ENCODE measurements around the gene SYCP3. TPM values are rescaled to one million over a fixed set of nuclear protein-coding genes. Genes with fewer than 3 reads are reported as not detected.
A peak's percentile ranks its signal among the peaks of the same experiment; 100 is the strongest.

SYCP3 gene
- total RNA-seq: under 1 TPM; 0.29 to 0.47 TPM
- total RNA-seq: 0.38 to 2.9 reads per million in 2 donors

DNA sequence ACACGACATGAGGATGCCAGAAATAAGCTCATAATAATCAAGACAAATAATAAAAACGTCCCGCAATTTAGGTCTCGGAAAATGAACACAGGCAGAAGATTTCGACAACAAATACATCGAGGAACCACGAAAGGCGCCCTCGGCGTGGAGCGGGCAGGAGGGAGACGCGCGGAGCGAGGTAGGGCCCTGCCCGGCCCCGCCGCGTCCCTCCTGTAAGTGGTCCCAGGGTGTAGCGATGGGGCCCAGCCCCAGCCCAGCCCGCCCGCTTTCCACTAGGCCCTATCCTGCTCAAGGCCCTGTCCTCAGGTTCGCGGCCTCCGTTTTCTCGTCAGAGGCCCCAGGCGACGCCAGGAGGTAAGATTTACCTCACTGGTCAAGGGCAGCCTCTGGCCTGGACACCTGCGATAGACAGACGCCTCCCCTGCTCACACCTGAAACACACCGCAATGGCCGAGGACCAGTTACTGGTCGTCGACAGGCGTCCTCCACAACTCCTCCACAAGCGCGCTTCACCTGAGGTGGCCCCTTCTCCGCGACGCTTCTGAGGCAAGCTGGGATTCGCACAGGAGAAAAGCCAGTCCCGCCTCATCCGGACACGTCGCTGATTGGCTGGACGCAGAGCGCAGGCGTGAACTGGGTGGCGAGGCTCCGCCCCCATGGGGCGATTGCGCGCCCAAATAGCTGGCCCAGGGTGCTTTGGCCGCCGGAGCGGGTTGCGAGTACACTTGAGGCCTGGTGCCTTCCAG, at the start of gene SYCP3:
Gene SYCP3 (minus strand): TSS at position 543 of the 746 bp plus-strand sequence. CDS start 1,527 bp downstream, outside the sequence.
- H3K9me3 ChIP-seq (ENCODE audit: control insufficient read depth, low read length, poor library complexity, severe bottlenecking): no peaks in the 10 kb centered on the region
- H3K4me3 Mint-ChIP-seq: no peak within 1 kb of the TSS
- H3K27ac Mint-ChIP-seq: no peak within 1 kb of the TSS
- DNase-seq (no peak), ATAC-seq (no peak)
- peaks cover 5% of the 10 kb centered on the region for H3K4me1 Mint-ChIP-seq
- H3K27me3 Mint-ChIP-seq: no peaks in the 10 kb centered on the region
- peaks cover 3% of the 10 kb centered on the region for H3K36me3 Mint-ChIP-seq (ENCODE audit: low read depth)

DNA sequence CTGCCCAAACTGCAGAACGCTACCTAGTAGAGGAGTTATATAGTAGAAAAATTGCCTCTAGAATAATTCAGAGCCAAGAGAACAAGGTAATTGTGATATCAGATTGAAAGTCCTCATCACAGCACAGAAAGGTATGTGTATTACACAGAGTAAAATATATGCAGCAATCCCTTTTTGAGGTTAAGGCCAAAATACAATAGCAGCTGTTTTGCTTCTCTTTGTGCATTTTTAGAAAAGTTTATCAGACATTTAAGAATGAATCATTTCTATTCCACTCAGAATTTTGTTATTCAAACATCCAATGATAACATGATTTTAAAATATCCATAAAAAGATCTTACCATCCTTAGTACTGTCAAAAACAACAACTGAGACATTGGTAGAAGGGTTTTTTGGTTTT, 46.4 kb upstream of the SYCP3 start:
- ATAC-seq (no peak), DNase-seq (no peak)
- no peak overlapping the region for H3K4me3 Mint-ChIP-seq
- no peak overlapping the region for H3K27ac Mint-ChIP-seq
- H3K9me3 ChIP-seq (ENCODE audit: control insufficient read depth, low read length, poor library complexity, severe bottlenecking): no peaks in the 10 kb centered on the region
- no peaks in the 10 kb centered on the region for H3K27me3 Mint-ChIP-seq
- H3K36me3 Mint-ChIP-seq (ENCODE audit: low read depth): peaks cover 6% of the 10 kb centered on the region
- peaks cover 11% of the 10 kb centered on the region for H3K4me1 Mint-ChIP-seq

DNA sequence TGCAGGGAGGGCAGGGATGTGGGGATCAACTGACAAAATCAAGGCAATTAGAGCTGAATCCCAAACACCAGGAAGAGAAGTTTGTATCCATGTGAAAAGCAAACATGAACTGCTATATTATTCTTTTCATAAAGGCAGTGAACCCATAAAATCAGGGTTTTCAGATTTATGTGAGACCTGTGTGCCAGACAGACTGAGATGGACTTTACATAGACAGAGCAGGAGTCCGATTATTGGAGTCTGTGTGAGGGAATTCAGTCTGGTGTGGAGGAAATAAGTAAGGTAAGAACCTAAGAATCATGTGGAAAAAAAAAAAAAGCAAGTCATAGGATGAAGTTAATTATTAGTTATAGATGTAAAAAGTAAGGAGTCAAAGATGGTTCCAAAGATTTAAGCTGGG, 45.1 kb upstream of the SYCP3 start:
- Mint-ChIP-seq H3K36me3 (ENCODE audit: low read depth) (peaks cover 6% of the 10 kb centered on the region), H3K4me3 (no peak overlapping the region), H3K4me1 (peaks cover 12% of the 10 kb centered on the region), H3K27me3 (no peaks in the 10 kb centered on the region), H3K27ac (peak overlapping the region; percentile 32)
- no peaks in the 10 kb centered on the region for H3K9me3 ChIP-seq (ENCODE audit: control insufficient read depth, low read length, poor library complexity, severe bottlenecking)
- DNase-seq (no peak), ATAC-seq (no peak)

DNA sequence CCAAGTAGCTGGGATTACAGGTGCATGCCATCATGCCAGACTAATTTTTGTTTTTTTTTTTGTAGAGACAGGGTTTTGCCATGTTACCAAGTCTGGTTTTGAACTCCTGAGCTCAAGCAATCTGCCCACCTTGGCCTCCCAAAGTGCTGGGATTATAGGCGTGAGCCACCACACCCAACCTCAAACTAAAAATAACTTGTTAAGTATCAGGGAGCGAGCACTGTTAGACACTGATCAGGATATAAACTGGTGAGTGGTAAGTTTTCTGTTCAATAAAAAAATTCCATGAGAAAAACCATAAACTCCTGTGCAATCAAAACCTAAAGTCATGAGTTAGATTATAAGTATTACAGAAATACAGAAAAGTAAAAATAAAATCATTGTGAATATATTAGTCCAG, 44.6 kb upstream of the SYCP3 start:
- Mint-ChIP-seq H3K36me3 (ENCODE audit: low read depth) (peaks cover 6% of the 10 kb centered on the region), H3K27me3 (no peaks in the 10 kb centered on the region), H3K4me1 (peaks cover 12% of the 10 kb centered on the region), H3K4me3 (no peak overlapping the region), H3K27ac (no peak overlapping the region)
- no peaks in the 10 kb centered on the region for H3K9me3 ChIP-seq (ENCODE audit: control insufficient read depth, low read length, poor library complexity, severe bottlenecking)
- ATAC-seq (no peak), DNase-seq (no peak)

DNA sequence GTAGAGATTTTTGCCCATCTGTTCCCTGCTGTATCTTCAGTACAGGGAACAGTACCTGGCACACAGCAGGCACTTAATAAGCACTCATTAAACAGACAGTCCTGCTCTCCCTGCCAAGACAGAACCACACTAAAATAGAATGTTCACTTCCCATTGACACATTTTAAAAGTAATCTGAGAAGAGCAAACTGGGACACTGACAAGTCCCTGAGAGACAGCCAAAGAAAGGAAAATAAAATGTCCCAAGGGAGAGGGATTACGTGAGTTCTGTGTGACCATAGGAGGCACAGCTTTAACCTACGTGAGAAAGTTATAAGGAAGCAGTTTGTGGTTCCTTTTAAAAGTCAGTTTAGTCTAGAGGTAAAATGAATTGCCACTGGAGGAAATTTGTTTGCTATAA, 43.9 kb upstream of the SYCP3 start:
- peaks cover 12% of the 10 kb centered on the region for H3K4me1 Mint-ChIP-seq
- H3K9me3 ChIP-seq (ENCODE audit: control insufficient read depth, low read length, poor library complexity, severe bottlenecking): no peaks in the 10 kb centered on the region
- peak overlapping the region; percentile 51 for H3K27ac Mint-ChIP-seq
- H3K27me3 Mint-ChIP-seq: no peaks in the 10 kb centered on the region
- ATAC-seq: no peak
- H3K4me3 Mint-ChIP-seq: no peak overlapping the region
- H3K36me3 Mint-ChIP-seq (ENCODE audit: low read depth): peaks cover 6% of the 10 kb centered on the region
- no peak for DNase-seq

DNA sequence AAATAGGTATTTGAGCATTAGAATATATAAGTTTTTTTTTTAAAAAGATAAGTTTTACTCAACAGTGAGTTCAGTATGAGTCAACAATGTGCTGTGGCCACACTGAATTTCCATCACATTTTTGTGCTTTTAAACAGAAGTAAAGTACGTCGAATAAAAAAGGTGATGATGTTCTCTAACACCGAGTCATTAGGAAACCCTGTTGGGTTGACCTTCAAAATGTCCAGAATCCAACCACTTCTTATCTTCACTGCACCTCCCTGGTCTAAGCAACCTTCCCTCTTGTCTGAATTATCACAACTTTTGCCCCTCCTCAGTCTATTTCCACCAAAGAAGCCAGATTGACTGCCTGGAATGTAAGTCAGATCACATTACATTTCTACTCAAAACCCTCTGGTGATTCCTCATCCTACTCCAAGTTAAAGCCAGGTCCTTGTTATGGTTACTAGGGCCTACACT, 43.0 kb upstream of the SYCP3 start:
- no peaks in the 10 kb centered on the region for H3K27me3 Mint-ChIP-seq
- no peaks in the 10 kb centered on the region for H3K9me3 ChIP-seq (ENCODE audit: control insufficient read depth, low read length, poor library complexity, severe bottlenecking)
- DNase-seq (no peak), ATAC-seq (no peak)
- no peak overlapping the region for H3K4me3 Mint-ChIP-seq
- peak overlapping the region; percentile 51 for H3K27ac Mint-ChIP-seq
- H3K4me1 Mint-ChIP-seq: peaks cover 12% of the 10 kb centered on the region
- peaks cover 6% of the 10 kb centered on the region for H3K36me3 Mint-ChIP-seq (ENCODE audit: low read depth)

DNA sequence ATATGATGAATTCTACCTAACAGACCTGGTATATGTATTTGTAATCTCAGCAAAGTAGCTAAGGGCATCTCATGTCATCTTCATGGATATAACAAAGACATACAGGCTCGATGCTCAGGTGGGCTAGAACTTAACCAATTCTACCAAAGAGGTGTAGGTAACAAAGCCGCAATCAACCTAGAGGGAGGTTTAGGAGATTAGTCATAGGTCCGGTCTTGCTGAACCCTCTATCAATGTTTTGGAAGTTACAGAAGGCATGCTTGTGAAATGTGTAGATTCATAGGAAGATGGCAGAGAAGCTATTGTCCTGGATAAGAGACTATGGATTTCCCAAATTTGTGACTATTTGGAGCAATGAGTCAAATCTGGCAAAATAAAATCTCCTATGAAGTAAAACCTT, 42.6 kb upstream of the SYCP3 start:
- Mint-ChIP-seq H3K27ac (no peak overlapping the region), H3K27me3 (no peaks in the 10 kb centered on the region), H3K4me1 (peaks cover 12% of the 10 kb centered on the region), H3K36me3 (ENCODE audit: low read depth) (peaks cover 10% of the 10 kb centered on the region), H3K4me3 (no peak overlapping the region)
- no peaks in the 10 kb centered on the region for H3K9me3 ChIP-seq (ENCODE audit: control insufficient read depth, low read length, poor library complexity, severe bottlenecking)
- no peak for ATAC-seq
- no peak for DNase-seq

DNA sequence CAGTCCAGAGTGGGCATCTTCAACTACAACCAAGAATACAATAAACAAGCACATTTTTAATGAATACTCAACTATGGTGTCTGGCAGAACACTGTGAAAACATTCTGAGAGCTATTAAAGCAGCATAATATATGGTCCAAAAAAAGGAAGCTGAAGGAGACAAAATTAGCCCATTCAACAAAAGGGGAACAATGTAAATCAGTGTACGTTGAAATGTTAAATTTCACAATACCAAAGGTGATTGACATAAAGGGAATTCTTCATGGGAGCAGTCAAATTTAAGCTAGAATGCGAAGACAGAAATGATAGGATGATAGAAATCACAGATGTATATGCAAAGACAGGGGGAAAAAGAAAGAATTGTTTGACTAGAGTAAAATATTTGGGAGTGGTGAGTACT, 41.3 kb upstream of the SYCP3 start:
- Mint-ChIP-seq H3K4me1 (peaks cover 12% of the 10 kb centered on the region), H3K4me3 (no peak overlapping the region), H3K36me3 (ENCODE audit: low read depth) (peaks cover 11% of the 10 kb centered on the region), H3K27ac (no peak overlapping the region), H3K27me3 (no peaks in the 10 kb centered on the region)
- DNase-seq (no peak), ATAC-seq (no peak)
- no peaks in the 10 kb centered on the region for H3K9me3 ChIP-seq (ENCODE audit: control insufficient read depth, low read length, poor library complexity, severe bottlenecking)

DNA sequence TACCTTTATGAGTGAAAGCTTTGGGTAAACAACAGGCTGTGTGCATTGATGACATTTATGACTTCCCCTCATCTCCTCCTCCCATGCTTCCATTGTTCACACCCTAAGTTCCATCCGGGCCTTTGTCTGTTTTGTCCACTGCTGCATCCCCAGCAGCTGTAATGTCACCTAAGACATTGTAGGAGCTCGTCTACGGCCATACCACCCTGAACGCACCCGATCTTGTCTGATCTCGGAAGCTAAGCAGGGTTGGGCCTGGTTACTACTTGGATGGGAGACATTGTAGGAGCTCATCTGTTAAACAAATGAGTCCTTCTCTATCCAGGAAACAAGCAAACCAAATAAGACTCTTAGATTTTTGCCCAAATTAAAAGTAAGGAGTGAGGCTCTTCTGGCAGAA, 40.4 kb upstream of the SYCP3 start:
- no peak overlapping the region for H3K27ac Mint-ChIP-seq
- H3K4me3 Mint-ChIP-seq: no peak overlapping the region
- ATAC-seq (no peak), DNase-seq (no peak)
- peaks cover 12% of the 10 kb centered on the region for H3K4me1 Mint-ChIP-seq
- H3K36me3 Mint-ChIP-seq (ENCODE audit: low read depth): peaks cover 10% of the 10 kb centered on the region
- H3K9me3 ChIP-seq (ENCODE audit: control insufficient read depth, low read length, poor library complexity, severe bottlenecking): no peaks in the 10 kb centered on the region
- H3K27me3 Mint-ChIP-seq: no peaks in the 10 kb centered on the region

DNA sequence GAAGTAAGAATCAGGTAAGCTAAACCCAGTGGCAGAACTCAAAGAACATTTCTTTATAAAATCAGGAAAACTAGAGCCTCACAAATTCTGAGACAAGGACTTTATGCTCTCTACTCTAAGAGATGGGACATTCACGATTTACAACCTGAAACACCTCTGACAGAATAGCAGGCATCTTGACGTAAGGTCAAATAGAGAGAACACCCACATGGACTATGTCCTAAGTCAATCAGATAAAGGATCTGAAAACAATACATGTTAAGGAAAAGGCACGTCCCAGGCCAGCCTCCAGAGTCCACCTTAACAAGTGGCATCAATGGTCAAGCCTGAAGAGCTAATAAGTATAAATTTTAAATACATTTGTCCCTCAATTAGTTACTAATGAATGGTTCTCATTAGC, 39.9 kb upstream of the SYCP3 start:
- ATAC-seq (no peak), DNase-seq (no peak)
- H3K9me3 ChIP-seq (ENCODE audit: control insufficient read depth, low read length, poor library complexity, severe bottlenecking): no peaks in the 10 kb centered on the region
- Mint-ChIP-seq H3K4me1 (peaks cover 12% of the 10 kb centered on the region), H3K27me3 (no peaks in the 10 kb centered on the region), H3K27ac (no peak overlapping the region), H3K4me3 (no peak overlapping the region), H3K36me3 (ENCODE audit: low read depth) (peaks cover 7% of the 10 kb centered on the region)

DNA sequence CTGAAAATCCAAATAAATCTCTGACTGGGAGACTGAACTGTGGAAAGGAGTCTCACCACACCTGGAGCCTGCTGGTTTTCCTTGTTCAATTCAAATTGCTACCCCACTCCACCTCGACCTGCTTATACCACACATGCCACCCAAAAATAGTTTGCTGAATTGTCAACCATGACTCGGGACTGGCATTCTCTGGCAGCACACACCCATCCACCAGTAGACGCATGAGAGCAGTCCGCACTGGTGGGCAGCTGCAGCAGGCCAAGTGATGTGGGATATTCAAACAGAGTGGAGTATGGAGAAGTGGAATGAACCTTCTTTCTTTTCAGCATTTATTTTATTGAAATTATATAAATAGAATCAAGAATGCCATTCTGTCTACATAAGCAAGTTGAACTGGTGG, 38.7 kb upstream of the SYCP3 start:
- H3K36me3 Mint-ChIP-seq (ENCODE audit: low read depth): peaks cover 5% of the 10 kb centered on the region

DNA sequence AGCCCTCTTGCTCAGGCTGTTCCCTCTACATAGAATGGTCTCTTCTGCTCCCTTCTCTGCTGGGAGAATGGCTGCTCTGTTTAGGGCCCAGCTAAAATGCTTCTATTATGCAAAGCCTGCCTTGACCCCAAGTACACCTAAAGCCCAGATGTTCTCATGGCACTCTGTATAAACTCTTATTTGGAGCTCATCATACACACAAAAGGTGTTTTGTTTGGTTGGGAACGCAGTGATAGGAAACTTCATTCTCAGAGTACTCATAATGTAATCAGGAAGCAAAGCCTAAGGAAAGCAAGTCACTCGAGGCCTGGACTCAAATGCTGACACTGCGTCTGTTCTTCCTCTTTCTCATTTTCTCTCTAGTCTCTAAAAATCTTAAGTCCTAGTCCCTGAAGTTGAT, 38.2 kb upstream of the SYCP3 start:
- no peaks in the 10 kb centered on the region for H3K9me3 ChIP-seq (ENCODE audit: control insufficient read depth, low read length, poor library complexity, severe bottlenecking)
- no peak for DNase-seq
- ATAC-seq: no peak
- H3K27ac Mint-ChIP-seq: peak overlapping the region; percentile 14
- no peaks in the 10 kb centered on the region for H3K27me3 Mint-ChIP-seq
- peaks cover 5% of the 10 kb centered on the region for H3K36me3 Mint-ChIP-seq (ENCODE audit: low read depth)
- no peak overlapping the region for H3K4me3 Mint-ChIP-seq
- peaks cover 9% of the 10 kb centered on the region for H3K4me1 Mint-ChIP-seq

More for the DNA sequence above, 38.7 kb upstream of the SYCP3 start:
- Mint-ChIP-seq H3K4me3 (no peak overlapping the region), H3K4me1 (peaks cover 12% of the 10 kb centered on the region), H3K27me3 (no peaks in the 10 kb centered on the region), H3K27ac (peak overlapping the region; percentile 14)
- DNase-seq: no peak
- no peak for ATAC-seq
- no peaks in the 10 kb centered on the region for H3K9me3 ChIP-seq (ENCODE audit: control insufficient read depth, low read length, poor library complexity, severe bottlenecking)

DNA sequence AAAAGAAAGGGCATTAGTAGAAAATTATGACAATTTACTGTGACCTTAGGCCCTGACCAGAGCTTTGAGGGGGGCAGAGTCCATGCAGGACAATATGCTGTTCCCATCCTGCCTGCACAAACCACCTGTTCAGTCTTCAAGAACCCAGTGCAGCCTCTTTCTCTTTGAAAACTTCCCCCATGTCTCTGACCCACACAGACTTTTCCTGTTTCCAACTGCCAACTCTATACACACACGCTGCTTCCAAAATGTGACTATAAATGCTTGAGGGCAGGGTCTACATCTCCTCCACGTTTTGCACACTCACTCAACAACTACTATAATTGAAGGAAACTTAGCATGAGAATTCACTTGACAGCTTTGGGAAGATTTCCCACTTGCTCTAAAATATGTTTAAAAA, 36.6 kb upstream of the SYCP3 start:
- DNase-seq (no peak), ATAC-seq (no peak)
- H3K9me3 ChIP-seq (ENCODE audit: control insufficient read depth, low read length, poor library complexity, severe bottlenecking): no peaks in the 10 kb centered on the region
- peaks cover 3% of the 10 kb centered on the region for H3K4me1 Mint-ChIP-seq
- peaks cover 5% of the 10 kb centered on the region for H3K36me3 Mint-ChIP-seq (ENCODE audit: low read depth)
- H3K4me3 Mint-ChIP-seq: no peak overlapping the region
- peak overlapping the region; percentile 9 for H3K27ac Mint-ChIP-seq
- H3K27me3 Mint-ChIP-seq: no peaks in the 10 kb centered on the region

DNA sequence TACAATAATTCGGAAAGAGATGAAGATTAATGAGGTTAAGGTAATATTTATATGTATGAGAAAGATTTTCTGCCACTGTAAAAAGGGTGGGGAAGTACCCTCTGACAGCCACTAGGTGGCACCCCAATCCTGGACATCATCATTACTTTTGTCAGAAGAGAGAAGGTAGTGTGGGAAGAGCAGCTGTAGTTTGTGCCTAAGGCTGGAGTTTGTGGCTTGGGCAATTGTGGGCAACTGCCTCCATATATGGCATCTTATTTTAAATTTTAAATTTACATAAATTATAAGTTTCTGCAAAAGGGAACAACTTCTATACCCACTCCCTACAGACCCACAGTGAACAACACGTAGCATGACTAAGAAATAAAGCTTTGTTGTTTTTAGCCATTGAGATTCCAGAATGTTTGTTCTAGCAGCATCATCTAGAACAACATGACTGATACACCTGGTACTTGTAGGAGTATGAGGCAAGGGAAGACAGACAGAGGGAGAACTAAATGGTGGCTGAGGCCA, 34.4 kb upstream of the SYCP3 start:
- H3K4me3 Mint-ChIP-seq: no peak overlapping the region
- DNase-seq (peak; percentile 26 to 54 (median 34)), ATAC-seq (peak; percentile 96)
- peak overlapping the region; percentile 45 for H3K27ac Mint-ChIP-seq
- no peaks in the 10 kb centered on the region for H3K4me1 Mint-ChIP-seq
- no peaks in the 10 kb centered on the region for H3K27me3 Mint-ChIP-seq
- peaks cover 9% of the 10 kb centered on the region for H3K36me3 Mint-ChIP-seq (ENCODE audit: low read depth)
- H3K9me3 ChIP-seq (ENCODE audit: control insufficient read depth, low read length, poor library complexity, severe bottlenecking): no peaks in the 10 kb centered on the region
